Gastroesophageal sphincter (tissue), 4 donors: ENCODE results near the gene MYH11. TPM values are rescaled to one million over a fixed set of nuclear protein-coding genes. Genes with fewer than 3 reads are reported as not detected.

Source experiments
- ATAC-seq: fragments of 150-250 bp; one replicate; pipeline ENCODE4 v1.9.1; 2016; ENCODE audit warnings: mild to moderate bottlenecking, moderate library complexity
- H3K27ac ChIP-seq, 4 donors: fragments of 200-600 bp; sonication (generic) in 3 of 4; 1 replicate in 3 of 4; 2 replicates in 1 of 4; pipeline ENCODE4 v1.5.1; 2016 to 2019
- H3K27me3 ChIP-seq: fragments of 200-600 bp; sonication (generic); one replicate; pipeline ENCODE4 v1.5.1; 2019
- H3K36me3 ChIP-seq, 2 donors: fragments of 200-600 bp; sonication (generic); one replicate each; pipeline ENCODE4 v1.5.1; 2019; ENCODE audit warnings: control low read depth in 1 of 2
- H3K4me1 ChIP-seq, 3 donors: fragments of 200-600 bp; sonication (generic); 1 replicate in 2 of 3; 2 replicates in 1 of 3; pipeline ENCODE4 v1.5.1; 2016 to 2019; ENCODE audit warnings: control low read depth in 2 of 3
- H3K4me3 ChIP-seq, 2 donors: fragments of 200-600 bp; sonication (generic); one replicate each; pipeline ENCODE4 v1.5.1; 2019; ENCODE audit warnings: mild to moderate bottlenecking in 1 of 2, moderate library complexity in 1 of 2
- H3K9me3 ChIP-seq, 3 donors: fragments of 200-600 bp; sonication (generic); one replicate each; pipeline ENCODE4 v1.5.1; 2017 to 2019; ENCODE audit warnings: control low read depth in 2 of 3
- CTCF ChIP-seq, 4 experiments: fragments of 200-600 bp in 2 of 4; fragments of 450-650 bp in 2 of 4; sonication (generic) in 1 of 4; IDR thresholded peaks; one replicate each; pipeline ENCODE4 v1.5.1; 2017 to 2019; ENCODE audit warnings: antibody characterized with exemption in 4 of 4, mild to moderate bottlenecking in 2 of 4, moderate library complexity in 2 of 4
- EP300 ChIP-seq: sonication (generic); formaldehyde crosslinking; IDR thresholded peaks from one replicate; pipeline ENCODE4 v1.6.1; 2017; ENCODE audit warnings: antibody characterized with exemption, mild to moderate bottlenecking
- POLR2A ChIP-seq, 2 donors: fragments of 450-650 bp; IDR thresholded peaks; one replicate each; pipeline ENCODE4 v1.6.1; 2017; ENCODE audit warnings: antibody characterized with exemption in 2 of 2, mild to moderate bottlenecking in 2 of 2, moderate library complexity in 1 of 2
- POLR2AphosphoS5 ChIP-seq: sonication (generic); formaldehyde crosslinking; IDR thresholded peaks from one replicate; pipeline ENCODE4 v1.6.1; 2017; ENCODE audit warnings: antibody characterized with exemption
- WGBS, 2 donors: methylation state at CpG; one replicate each; pipeline ENCODE4 v1.1.5; 2018; ENCODE audit warnings: low coverage in 1 of 2; 5-methylcytosine and 5-hydroxymethylcytosine counted together
- total RNA-seq, 4 donors: library from RNA; depleted of rRNA; stranded (reverse); fragments of >200 nt; gene quantifications; one replicate each; pipeline ENCODE4 v1.1.0, GENCODE V29; 2016

The MYH11 gene
- total RNA-seq, 4 donors from 2014 or later, result 7,231 to 23,237 (median 11,307) TPM

DNA sequence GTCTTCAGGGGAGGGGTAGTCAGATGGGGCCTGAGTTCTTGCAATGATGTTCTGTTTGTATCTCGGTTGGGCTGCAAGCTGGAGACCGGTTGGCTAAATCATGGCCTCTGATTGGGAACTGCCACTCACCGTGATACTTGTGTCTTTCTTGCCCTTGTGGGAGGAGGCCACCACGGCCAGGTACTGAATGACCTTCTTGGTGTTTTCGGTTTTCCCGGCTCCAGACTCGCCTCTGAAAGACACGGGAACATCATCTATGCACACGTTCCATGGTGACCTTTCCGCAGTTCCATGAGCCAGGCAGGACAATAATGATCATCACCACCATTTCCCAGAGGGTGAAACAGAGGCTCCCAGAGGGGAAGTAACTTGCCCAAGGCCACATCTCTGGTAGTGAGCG, 70.3 kb downstream of the MYH11 start:
- 64% methylated on average over 5 of the region's 11 CpGs; no CpG with 5 or more reads in 1 of the 2 donors for WGBS, 2 donors
- ATAC-seq, result no peak
- no peak for TF ChIP-seq EP300
- TF ChIP-seq POLR2A (IDR thresholded peaks at IDR 0.05), result no peak
- TF ChIP-seq CTCF (IDR thresholded peaks at IDR 0.05), result no peak
- TF ChIP-seq POLR2AphosphoS5, result no peak
- Histone ChIP-seq H3K27me3 (no peaks in the 10 kb centered on the region), H3K27ac (peak overlapping the region; percentile 76 to 79 (median 78)), H3K9me3 (no peaks in the 10 kb centered on the region), H3K4me1 (peaks cover 3 to 99% (median 6%) of the 10 kb centered on the region in 3 donors), H3K36me3 (peaks cover 0 to 63% of the 10 kb centered on the region in 2 donors), H3K4me3 (no peak overlapping the region)

- WGBS, 2 donors, result 30 to 46% methylated on average over 2 to 8 of the region's 14 CpGs
- H3K36me3 ChIP-seq, result peaks cover 0 to 66% of the 10 kb centered on the region in 2 donors
- peaks cover 3 to 99% (median 4%) of the 10 kb centered on the region in 3 donors for H3K4me1 ChIP-seq
- H3K9me3 ChIP-seq, result no peaks in the 10 kb centered on the region
- no peaks in the 10 kb centered on the region for H3K27me3 ChIP-seq
- peak overlapping the region; percentile 76 to 79 (median 78) for H3K27ac ChIP-seq
- TF ChIP-seq POLR2AphosphoS5 (peak; percentile 19), POLR2A (IDR thresholded peaks at IDR 0.05) (no peak)
- ATAC-seq, result no peak
- H3K4me3 ChIP-seq, result no peak overlapping the region
Measured at GRCh38 chr16:15785386-15786059, 71.3 kb downstream of the MYH11 start.

DNA sequence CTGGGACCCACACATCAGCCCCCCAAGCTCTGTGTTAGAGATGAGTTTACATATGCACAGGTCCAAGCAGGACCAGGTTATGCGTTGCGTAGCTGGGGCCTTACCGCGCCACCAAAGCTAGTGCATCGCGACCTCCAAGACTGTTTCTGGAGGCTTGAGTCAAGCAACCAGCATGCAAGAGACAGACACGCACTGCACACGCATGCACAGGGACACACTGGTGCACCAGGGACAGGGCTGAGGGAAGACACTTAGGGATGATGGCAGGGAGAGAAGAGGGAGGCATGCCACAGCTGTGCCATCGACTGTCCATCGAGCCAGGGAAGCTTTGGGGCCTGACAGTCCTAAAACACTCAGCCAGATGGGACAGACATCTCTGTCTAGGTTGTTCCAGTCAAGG, 72.8 kb downstream of the MYH11 start:
- Histone ChIP-seq H3K36me3 (peaks cover 0 to 81% of the 10 kb centered on the region in 2 donors), H3K27me3 (no peaks in the 10 kb centered on the region), H3K9me3 (no peaks in the 10 kb centered on the region), H3K4me1 (peaks cover 3 to 99% (median 4%) of the 10 kb centered on the region in 3 donors), H3K27ac (peak overlapping the region in 3 of 4 donors; percentile 69 to 78 (median 76)), H3K4me3 (no peak overlapping the region)
- WGBS, 2 donors, result 92% methylated on average over 5 of the region's 10 CpGs; no CpG with 5 or more reads in 1 of the 2 donors
- ATAC-seq, result no peak
- no peak for TF ChIP-seq POLR2A (IDR thresholded peaks at IDR 0.05)
- TF ChIP-seq POLR2AphosphoS5, result no peak
- TF ChIP-seq EP300, result no peak
- no peak for TF ChIP-seq CTCF (IDR thresholded peaks at IDR 0.05)

GRCh38 chr16:15782573-15783365, 74.1 kb downstream of the MYH11 start:
- 40 to 88% methylated on average over 5 to 7 of the region's 13 CpGs for WGBS, 2 donors
- no peak for ATAC-seq
- peaks cover 0 to 93% of the 10 kb centered on the region in 2 donors for H3K36me3 ChIP-seq

More at GRCh38 chr16:15782573-15783365, 74.1 kb downstream of the MYH11 start:
- no peak for TF ChIP-seq EP300
- TF ChIP-seq POLR2A (IDR thresholded peaks at IDR 0.05), result peak in 1 of 2 donors; percentile 14
- TF ChIP-seq POLR2AphosphoS5, result peak; percentile 63
- no peak for TF ChIP-seq CTCF (IDR thresholded peaks at IDR 0.05)
- Histone ChIP-seq H3K9me3 (no peaks in the 10 kb centered on the region), H3K4me1 (peaks cover 3 to 99% (median 3%) of the 10 kb centered on the region in 3 donors), H3K27me3 (no peaks in the 10 kb centered on the region), H3K27ac (peak overlapping the region; percentile 30 to 78 (median 72)), H3K4me3 (no peak overlapping the region)
